A673 (cell line): ENCODE results near the gene KCNIP3. TPM values are rescaled to one million over a fixed set of nuclear protein-coding genes. Genes with fewer than 3 reads are reported as not detected.

Experiments used
- BruUV-seq: library from RNA; stranded (reverse); fragments of 400-500 nt; replicated peaks from 2 replicates; lab custom pipeline; 2021; lab: Mats Ljungman, UMichigan
- CTCF ChIA-PET: fragments of 300-600 bp; sonication (Branson Sonifier 250); formaldehyde crosslinking; loops from one replicate; lab custom pipeline; 2022; ENCODE audit warnings: antibody characterized with exemption; lab: Charles Lee
- POLR2A ChIA-PET: fragments of 300-600 bp; sonication (Branson Sonifier 250); formaldehyde crosslinking; loops from one replicate; lab custom pipeline; 2022; ENCODE audit warnings: antibody characterized with exemption; ENCODE audit not compliant: low non-redundant PET; lab: Charles Lee
- DNase-seq: peaks from one replicate; pipeline ENCODE4 v3.0.0-alpha.2; 2015; ENCODE audit warnings: low spot score
- H3K27ac ChIP-seq: fragments of 200-600 bp; sonication (generic); 2 replicates; pipeline ENCODE4 v1.5.1; 2016; ENCODE audit warnings: mixed run types, low read depth, mild to moderate bottlenecking, mixed read lengths, antibody characterized with exemption, low read length; ENCODE audit not compliant: poor library complexity, severe bottlenecking
- H3K27me3 ChIP-seq: fragments of 200-600 bp; sonication (generic); replicated peaks from 2 replicates; pipeline ENCODE4 v1.6.1; 2017; ENCODE audit warnings: mixed run types, low read depth, mild to moderate bottlenecking, mixed read lengths, antibody characterized with exemption, low read length; ENCODE audit not compliant: insufficient read depth, poor library complexity
- H3K36me3 ChIP-seq: fragments of 200-600 bp; sonication (generic); 2 replicates; pipeline ENCODE4 v1.6.1; 2016; ENCODE audit warnings: mixed run types, mild to moderate bottlenecking, mixed read lengths, antibody characterized with exemption, low read length; ENCODE audit not compliant: insufficient read depth, poor library complexity, severe bottlenecking
- H3K4me1 ChIP-seq: fragments of 200-600 bp; sonication (generic); 2 replicates; pipeline ENCODE4 v1.6.1; 2017; ENCODE audit warnings: mixed run types, mild to moderate bottlenecking, mixed read lengths, antibody characterized with exemption, low read length; ENCODE audit not compliant: insufficient read depth, poor library complexity, severe bottlenecking
- H3K4me3 ChIP-seq: fragments of 200-600 bp; sonication (generic); 2 replicates; pipeline ENCODE4 v1.5.1; 2016; ENCODE audit warnings: low read depth, mixed run types, mild to moderate bottlenecking, mixed read lengths, low read length; ENCODE audit not compliant: poor library complexity, severe bottlenecking
- H3K9me3 ChIP-seq: fragments of 200-600 bp; sonication (generic); 2 replicates; pipeline ENCODE4 v1.6.1; 2016; ENCODE audit warnings: mixed run types, low read depth, mild to moderate bottlenecking, mixed read lengths, antibody characterized with exemption, low read length; ENCODE audit not compliant: poor library complexity, severe bottlenecking
- CTCF ChIP-seq: fragments of 300-800, 200-600 bp; sonication (generic); conservative IDR thresholded peaks from 2 replicates; pipeline ENCODE4 v1.5.1; 2017; ENCODE audit warnings: low read depth, mild to moderate bottlenecking, antibody characterized with exemption, low read length, moderate library complexity, mixed read lengths
- EZH2 ChIP-seq: fragments of 200-600 bp; sonication (generic); IDR thresholded peaks from 2 replicates; pipeline ENCODE4 v1.6.1; 2017; ENCODE audit warnings: borderline replicate concordance, low read depth, mild to moderate bottlenecking, mixed read lengths, antibody characterized with exemption, low read length; ENCODE audit not compliant: poor library complexity, severe bottlenecking
- intact Hi-C: fragments of 100-400 bp; cut with micrococcal nuclease; formaldehyde crosslinking; loops from one replicate; pipeline ENCODE4 v1.10.0; 2022; ENCODE audit not compliant: unreplicated experiment
- total RNA-seq: library from RNA; stranded (reverse); gene quantifications from 2 replicates; pipeline ENCODE4 v1.2.3, GENCODE V29; 2021

KCNIP3 gene
- total RNA-seq, 1 experiment from 2014 or later: 0.45 TPM

DNA sequence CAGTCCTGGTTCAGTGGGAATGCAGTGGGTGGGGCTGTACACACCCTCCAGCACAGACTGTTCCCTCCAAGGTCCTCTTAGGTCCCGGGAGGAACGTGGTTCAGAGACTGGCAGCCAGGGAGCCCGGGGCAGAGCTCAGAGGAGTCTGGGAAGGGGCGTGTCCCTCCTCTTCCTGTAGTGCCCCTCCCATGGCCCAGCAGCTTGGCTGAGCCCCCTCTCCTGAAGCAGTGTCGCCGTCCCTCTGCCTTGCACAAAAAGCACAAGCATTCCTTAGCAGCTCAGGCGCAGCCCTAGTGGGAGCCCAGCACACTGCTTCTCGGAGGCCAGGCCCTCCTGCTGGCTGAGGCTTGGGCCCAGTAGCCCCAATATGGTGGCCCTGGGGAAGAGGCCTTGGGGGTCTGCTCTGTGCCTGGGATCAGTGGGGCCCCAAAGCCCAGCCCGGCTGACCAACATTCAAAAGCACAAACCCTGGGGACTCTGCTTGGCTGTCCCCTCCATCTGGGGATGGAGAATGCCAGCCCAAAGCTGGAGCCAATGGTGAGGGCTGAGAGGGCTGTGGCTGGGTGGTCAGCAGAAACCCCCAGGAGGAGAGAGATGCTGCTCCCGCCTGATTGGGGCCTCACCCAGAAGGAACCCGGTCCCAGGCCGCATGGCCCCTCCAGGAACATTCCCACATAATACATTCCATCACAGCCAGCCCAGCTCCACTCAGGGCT is 87.9 kb downstream of the KCNIP3 start:
- BruUV-seq: no TSS peak
- no peaks in the 10 kb centered on the region for H3K27me3 ChIP-seq
- CTCF ChIA-PET: no interaction called here

GRCh38 chr2:95385570-95385984 is 88.4 kb downstream of the KCNIP3 start:
- no peak for TF ChIP-seq CTCF
- no peak for TF ChIP-seq EZH2
- DNase-seq: no peak
- Histone ChIP-seq H3K4me3 (no peak overlapping the region), H3K9me3 (no peaks in the 10 kb centered on the region), H3K27me3 (no peaks in the 10 kb centered on the region), H3K27ac (no peak overlapping the region), H3K4me1 (no peaks in the 10 kb centered on the region), H3K36me3 (no peaks in the 10 kb centered on the region)
- CTCF ChIA-PET: no interaction called here
- POLR2A ChIA-PET: no interaction called here
- BruUV-seq: no TSS peak
- intact Hi-C loops: no loop called here

More for the DNA sequence above, 87.9 kb downstream of the KCNIP3 start:
- Histone ChIP-seq H3K4me3 (no peak overlapping the region), H3K27ac (no peak overlapping the region), H3K36me3 (no peaks in the 10 kb centered on the region), H3K4me1 (no peaks in the 10 kb centered on the region), H3K9me3 (no peaks in the 10 kb centered on the region)
- POLR2A ChIA-PET: no interaction called here
- DNase-seq: no peak
- TF ChIP-seq EZH2: no peak
- TF ChIP-seq CTCF: no peak
- intact Hi-C loops: no loop called here

GRCh38 chr2:95386031-95386430 is 88.9 kb downstream of the KCNIP3 start:
- intact Hi-C loops: no loop called here

More at GRCh38 chr2:95386031-95386430, 88.9 kb downstream of the KCNIP3 start:
- no TSS peak for BruUV-seq
- POLR2A ChIA-PET: no interaction called here
- no peak for TF ChIP-seq CTCF
- no peak for TF ChIP-seq EZH2
- Histone ChIP-seq H3K36me3 (no peaks in the 10 kb centered on the region), H3K9me3 (no peaks in the 10 kb centered on the region), H3K4me1 (no peaks in the 10 kb centered on the region), H3K4me3 (no peak overlapping the region), H3K27ac (no peak overlapping the region), H3K27me3 (no peaks in the 10 kb centered on the region)
- no peak for DNase-seq
- CTCF ChIA-PET: no interaction called here
